KMS-11 (cell line): ENCODE results near the gene SIMC1.

Experiments
- H2AFZ ChIP-seq: fragments of 200-600 bp; sonication (generic); 2 replicates; pipeline ENCODE4 v1.6.1; 2016; ENCODE audit warnings: antibody characterized with exemption, mixed run types, low read depth
- H3K27ac ChIP-seq: fragments of 200-600 bp; sonication (generic); 2 replicates; pipeline ENCODE4 v1.6.1; 2016; ENCODE audit warnings: mild to moderate bottlenecking, mixed run types
- H3K27me3 ChIP-seq: fragments of 200-600 bp; sonication (generic); 2 replicates; pipeline ENCODE4 v1.6.1; 2017; ENCODE audit warnings: mild to moderate bottlenecking, low read depth, mixed run types, moderate library complexity; ENCODE audit not compliant: insufficient read depth
- H3K36me3 ChIP-seq: fragments of 200-600 bp; sonication (generic); 2 replicates; pipeline ENCODE4 v1.6.1; 2017; ENCODE audit warnings: mild to moderate bottlenecking, mixed run types; ENCODE audit not compliant: insufficient read depth
- H3K4me1 ChIP-seq: fragments of 200-600 bp; sonication (generic); 2 replicates; pipeline ENCODE4 v1.6.1; 2016; ENCODE audit warnings: mild to moderate bottlenecking, low read depth, mixed run types; ENCODE audit not compliant: poor library complexity, severe bottlenecking
- H3K4me2 ChIP-seq: fragments of 200-600 bp; sonication (generic); 2 replicates; pipeline ENCODE4 v1.7.0; 2016; ENCODE audit warnings: mild to moderate bottlenecking, mixed run types
- H3K4me3 ChIP-seq: fragments of 200-600 bp; sonication (generic); IDR thresholded peaks from 2 replicates; pipeline ENCODE4 v1.6.1; 2017; ENCODE audit warnings: low read depth, low read length, mixed read lengths; ENCODE audit not compliant: insufficient read depth
- H3K79me2 ChIP-seq: fragments of 200-600 bp; sonication (generic); 2 replicates; pipeline ENCODE4 v1.6.1; 2016; ENCODE audit warnings: low read depth, mixed run types; ENCODE audit not compliant: insufficient read depth
- H3K9ac ChIP-seq: fragments of 200-600 bp; sonication (generic); 2 replicates; pipeline ENCODE4 v1.6.1; 2016; ENCODE audit warnings: mild to moderate bottlenecking, mixed run types
- H4K20me1 ChIP-seq: fragments of 200-600 bp; sonication (generic); 2 replicates; pipeline ENCODE4 v1.6.1; 2016; ENCODE audit warnings: mild to moderate bottlenecking, mixed run types; ENCODE audit not compliant: insufficient read depth
- CTCF ChIP-seq: fragments of 200-600 bp; sonication (generic); conservative IDR thresholded peaks from 2 replicates; pipeline ENCODE4 v1.6.1; 2017; ENCODE audit warnings: low read depth, mild to moderate bottlenecking, antibody characterized with exemption, low read length, moderate library complexity, mixed read lengths

Gene SIMC1

GRCh38 chr5:176360894-176361436, 122.7 kb downstream of the SIMC1 start:
- Histone ChIP-seq H3K27ac (peak overlapping the region; percentile 16; the same call in 1 of the 2 replicates), H2AFZ (peak overlapping the region; percentile 87), H3K27me3 (no peaks in the 10 kb centered on the region), H3K4me3 (no peak overlapping the region), H3K36me3 (no peaks in the 10 kb centered on the region), H3K79me2 (peaks cover 17% of the 10 kb centered on the region; the same call in 1 of the 2 replicates), H3K9ac (peak overlapping the region; percentile 62; the same call in 1 of the 2 replicates), H3K4me1 (peaks cover 8% of the 10 kb centered on the region), H3K4me2 (peak overlapping the region; percentile 36; the same call in 1 of the 2 replicates), H4K20me1 (no peaks in the 10 kb centered on the region)
- TF ChIP-seq CTCF: no peak

- peaks cover 17% of the 10 kb centered on the region; the same call in 1 of the 2 replicates for H3K79me2 ChIP-seq
- no peaks in the 10 kb centered on the region for H4K20me1 ChIP-seq
- no peaks in the 10 kb centered on the region for H3K36me3 ChIP-seq
- peak within 1 kb of the TSS; percentile 16; the same call in 1 of the 2 replicates for H3K27ac ChIP-seq
- no peak within 1 kb of the TSS for H3K4me3 ChIP-seq
- no peak for TF ChIP-seq CTCF
- H3K4me2 ChIP-seq: peak within 1 kb of the TSS; percentile 76
- peak within 1 kb of the TSS; percentile 87 for H2AFZ ChIP-seq
- peak within 1 kb of the TSS; percentile 62 for H3K9ac ChIP-seq
- H3K27me3 ChIP-seq: no peaks in the 10 kb centered on the region
- H3K4me1 ChIP-seq: peaks cover 8% of the 10 kb centered on the region
Observed at GRCh38 chr5:176361437-176362232, 123.4 kb downstream of the SIMC1 start, which contains the start of gene KIAA1191. KIAA1191 (minus strand) TSS chr5:176361764; CDS start chr5:176359508, 2,256 bp downstream.

- Histone ChIP-seq H4K20me1 (no peaks in the 10 kb centered on the region), H3K27ac (no peak overlapping the region), H3K4me1 (peaks cover 8% of the 10 kb centered on the region), H3K79me2 (peaks cover 17% of the 10 kb centered on the region; the same call in 1 of the 2 replicates), H3K4me2 (peak overlapping the region; percentile 76), H3K4me3 (no peak overlapping the region), H3K36me3 (no peaks in the 10 kb centered on the region), H3K9ac (no peak overlapping the region; the same call in 1 of the 2 replicates), H2AFZ (peak overlapping the region; percentile 87), H3K27me3 (no peaks in the 10 kb centered on the region)
- no peak for TF ChIP-seq CTCF
Observed at GRCh38 chr5:176362233-176362490, 123.9 kb downstream of the SIMC1 start.

GRCh38 chr5:176364765-176365350, 126.6 kb downstream of the SIMC1 start:
- H3K27me3 ChIP-seq: no peaks in the 10 kb centered on the region
- no peak overlapping the region for H3K4me3 ChIP-seq
- no peaks in the 10 kb centered on the region for H3K36me3 ChIP-seq
- TF ChIP-seq CTCF: no peak
- H3K27ac ChIP-seq: no peak overlapping the region
- H4K20me1 ChIP-seq: no peaks in the 10 kb centered on the region
- no peak overlapping the region for H3K9ac ChIP-seq
- H3K4me2 ChIP-seq: no peak overlapping the region
- no peak overlapping the region for H2AFZ ChIP-seq
- H3K4me1 ChIP-seq: peaks cover 3% of the 10 kb centered on the region
- H3K79me2 ChIP-seq: peaks cover 10% of the 10 kb centered on the region; the same call in 1 of the 2 replicates
